ENCODE data around the gene RREB1.
A peak's percentile ranks its signal among the peaks of the same experiment; 100 is the strongest.

Gene RREB1

DNA sequence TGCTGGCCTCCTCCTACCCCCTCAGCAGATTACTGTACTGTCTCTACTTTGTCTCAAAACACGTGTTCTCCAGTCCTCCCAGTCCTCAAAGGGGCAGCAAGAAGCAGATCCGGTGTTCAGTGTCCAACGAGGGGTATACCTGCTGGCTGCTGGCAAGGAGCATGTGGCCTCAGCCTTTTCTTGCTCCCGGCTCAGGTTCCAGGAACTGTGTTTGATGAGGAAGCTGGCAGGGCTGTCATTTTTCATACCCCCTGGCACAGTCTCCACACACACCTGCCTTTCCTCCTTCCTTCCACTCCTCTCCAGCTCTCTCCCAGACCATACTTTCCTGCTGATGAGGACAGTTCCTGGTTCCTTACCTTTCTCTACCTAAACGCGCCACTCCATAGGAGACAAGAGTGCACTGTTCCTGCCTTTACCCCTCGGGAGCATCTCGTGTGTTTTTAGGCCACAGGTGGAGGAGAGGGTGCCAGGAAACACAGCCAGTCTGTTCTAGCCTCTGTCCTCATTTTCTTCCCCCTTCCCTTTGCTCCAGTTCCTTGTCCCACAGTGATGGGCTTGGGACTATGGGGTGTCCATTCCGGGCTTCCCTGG, 128.0 kb downstream of the RREB1 start:
- POLR2A ChIA-PET = no interaction called here
- TF ChIP-seq HDGF (IDR thresholded peaks at IDR 0.05; ENCODE audit: borderline replicate concordance) = no peak
- no peak for DNase-seq (ENCODE audit: extremely low spot score)
- CTCF ChIA-PET = no interaction called here

DNA sequence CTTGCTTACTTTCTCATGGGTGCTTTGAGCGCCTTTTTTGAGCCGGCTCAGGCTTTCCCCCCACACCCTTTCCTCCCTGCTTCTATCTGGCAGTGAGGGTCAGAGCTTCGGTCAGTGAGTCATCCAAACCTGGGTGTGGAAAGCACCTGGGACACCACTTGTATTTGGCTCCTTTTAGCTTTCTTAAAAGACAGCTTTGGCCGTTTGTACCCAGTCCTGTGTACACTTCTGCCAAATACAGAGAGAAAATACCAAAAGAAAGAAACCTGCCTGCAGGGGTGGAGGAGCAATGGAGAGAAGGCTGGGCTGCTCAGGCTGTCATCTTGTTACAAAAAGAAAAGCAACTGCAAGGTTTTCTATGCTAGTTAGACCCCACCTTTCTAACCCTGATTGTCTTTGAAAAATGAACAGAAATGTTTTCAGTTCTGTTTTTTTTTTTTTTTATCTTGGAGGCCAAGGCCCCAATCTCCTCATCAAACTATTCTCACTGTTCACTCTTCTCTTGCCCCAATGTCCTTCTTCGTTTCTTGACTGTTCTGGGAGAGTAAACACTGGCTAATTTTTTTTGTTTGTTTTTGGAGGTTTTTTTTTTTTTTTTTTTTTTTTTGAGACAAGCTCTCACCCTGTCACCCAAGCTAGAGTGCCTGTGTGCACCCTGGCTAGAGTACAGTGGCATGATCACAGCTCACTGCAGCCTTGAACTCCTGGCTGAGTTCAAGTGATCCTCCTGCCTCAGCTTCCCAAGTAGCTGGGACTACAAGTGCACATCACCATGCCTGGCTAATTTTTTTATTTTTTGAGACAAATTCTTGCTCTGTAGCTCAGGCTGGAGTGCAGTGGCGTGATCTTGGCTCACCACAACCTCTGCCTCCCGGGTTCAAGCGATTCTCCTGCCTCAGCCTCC, 128.8 kb downstream of the RREB1 start:
- POLR2A ChIA-PET = no interaction called here
- TF ChIP-seq SP1 (IDR thresholded peaks at IDR 0.05) (no peak), BHLHE40 (IDR thresholded peaks at IDR 0.05; ENCODE audit: borderline replicate concordance) (no peak), HDGF (IDR thresholded peaks at IDR 0.05; ENCODE audit: borderline replicate concordance) (no peak), LEF1 (IDR thresholded peaks at IDR 0.05; ENCODE audit: borderline replicate concordance) (no peak), CTBP1 (IDR thresholded peaks at IDR 0.05; ENCODE audit: borderline replicate concordance) (no peak), FOXK2 (IDR thresholded peaks at IDR 0.05) (no peak), L3MBTL2 (conservative IDR thresholded peaks at IDR 0.05) (no peak), FOXM1 (IDR thresholded peaks at IDR 0.05; ENCODE audit: borderline replicate concordance) (no peak), ARNT (IDR thresholded peaks at IDR 0.05) (no peak), TARDBP (IDR thresholded peaks at IDR 0.05) (no peak), ELF4 (IDR thresholded peaks at IDR 0.05) (no peak), NFRKB (IDR thresholded peaks at IDR 0.05) (no peak), FOXA1 (IDR thresholded peaks at IDR 0.05) (no peak), ZNF384 (IDR thresholded peaks at IDR 0.05) (no peak), SUZ12 (IDR thresholded peaks at IDR 0.05) (no peak)
- TF ChIP-seq, protein P1, sequence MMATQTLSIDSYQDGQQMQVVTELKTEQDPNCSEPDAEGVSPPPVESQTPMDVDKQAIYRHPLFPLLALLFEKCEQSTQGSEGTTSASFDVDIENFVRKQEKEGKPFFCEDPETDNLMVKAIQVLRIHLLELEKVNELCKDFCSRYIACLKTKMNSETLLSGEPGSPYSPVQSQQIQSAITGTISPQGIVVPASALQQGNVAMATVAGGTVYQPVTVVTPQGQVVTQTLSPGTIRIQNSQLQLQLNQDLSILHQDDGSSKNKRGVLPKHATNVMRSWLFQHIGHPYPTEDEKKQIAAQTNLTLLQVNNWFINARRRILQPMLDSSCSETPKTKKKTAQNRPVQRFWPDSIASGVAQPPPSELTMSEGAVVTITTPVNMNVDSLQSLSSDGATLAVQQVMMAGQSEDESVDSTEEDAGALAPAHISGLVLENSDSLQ (IDR thresholded peaks at IDR 0.05) = no peak
- DNase-seq (ENCODE audit: extremely low spot score) = no peak
- CTCF ChIA-PET = no interaction called here

DNA sequence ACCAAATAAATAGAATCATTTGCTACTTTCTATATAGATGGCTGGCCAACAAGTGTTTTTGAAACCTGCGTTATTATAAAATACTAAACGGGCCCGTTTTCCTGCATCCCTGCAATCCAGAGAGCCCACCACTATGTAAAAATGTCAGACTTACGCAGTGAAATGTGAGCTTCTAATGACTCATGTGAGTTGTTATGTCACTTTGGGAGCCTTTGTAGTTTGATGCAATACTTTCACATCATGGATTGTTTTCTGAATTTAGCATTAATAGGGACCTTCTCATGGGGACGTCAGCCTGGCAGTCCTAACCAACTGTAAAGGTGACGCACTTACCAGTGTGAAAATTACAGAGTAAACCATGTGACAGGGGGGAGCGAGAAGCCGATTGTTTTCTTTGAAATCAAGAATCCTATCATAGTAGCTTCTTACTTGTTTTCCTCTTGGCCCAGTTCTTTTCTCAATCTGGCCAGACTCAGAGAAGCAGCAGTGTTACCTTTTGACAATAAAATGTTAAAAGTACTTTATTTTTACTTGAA, 130.0 kb downstream of the RREB1 start:
- no peak for DNase-seq (ENCODE audit: extremely low spot score)
- TF ChIP-seq FOXM1 (IDR thresholded peaks at IDR 0.05; ENCODE audit: borderline replicate concordance) = no peak
- TF ChIP-seq FOXK2 (IDR thresholded peaks at IDR 0.05) = no peak
- TF ChIP-seq SUZ12 (IDR thresholded peaks at IDR 0.05) = no peak
- TF ChIP-seq ARNT (IDR thresholded peaks at IDR 0.05) = no peak
- TF ChIP-seq ELF4 (IDR thresholded peaks at IDR 0.05) = no peak
- ChIA-PET CTCF (interaction anchor here (0.9 to 2.4 kb wide), 4 partner anchors 10 to 541 kb away, joined by 3 to 9 read pairs (median 4); no protein-coding TSS in a partner anchor), POLR2A (no interaction called here)

- TF ChIP-seq CTBP1 (IDR thresholded peaks at IDR 0.05; ENCODE audit: borderline replicate concordance) (no peak), ZNF384 (IDR thresholded peaks at IDR 0.05) (no peak), NFRKB (IDR thresholded peaks at IDR 0.05) (no peak), FOXM1 (IDR thresholded peaks at IDR 0.05; ENCODE audit: borderline replicate concordance) (no peak)
- no peak for DNase-seq (ENCODE audit: extremely low spot score)
- POLR2A ChIA-PET = no interaction called here
- CTCF ChIA-PET = interaction anchor here (0.7 to 2.4 kb wide), 8 partner anchors 9 to 557 kb away, joined by 3 to 9 read pairs (median 4); no protein-coding TSS in a partner anchor
These were observed 130.8 kb downstream of the RREB1 start for GRCh38 chr6:7238526-7238899.

GRCh38 chr6:7238900-7239589, 131.3 kb downstream of the RREB1 start:
- ChIA-PET POLR2A (no interaction called here), CTCF (interaction anchor here (0.7 to 2.4 kb wide), 10 partner anchors 8 to 558 kb away, joined by 3 to 9 read pairs (median 3); no protein-coding TSS in a partner anchor)
- TF ChIP-seq, protein P1 (IDR thresholded peaks at IDR 0.05) = no peak
- TF ChIP-seq CTBP1 (IDR thresholded peaks at IDR 0.05; ENCODE audit: borderline replicate concordance) (no peak), L3MBTL2 (conservative IDR thresholded peaks at IDR 0.05) (peak; percentile 26; the same call in 1 of the 2 replicates), FOXM1 (IDR thresholded peaks at IDR 0.05; ENCODE audit: borderline replicate concordance) (0 out of 2 replicates have a peak, but pooled peaks have one; percentile 2), ELF4 (IDR thresholded peaks at IDR 0.05) (no peak), LEF1 (IDR thresholded peaks at IDR 0.05; ENCODE audit: borderline replicate concordance) (no peak), ARNT (IDR thresholded peaks at IDR 0.05) (0 out of 2 replicates have a peak, but pooled peaks have one; percentile 33)
- peak; percentile 81 for DNase-seq (ENCODE audit: extremely low spot score)

- ChIA-PET CTCF (interaction anchor here (0.7 to 2.4 kb wide), 3 partner anchors 127 to 543 kb away, joined by 3 to 9 read pairs (median 3); no protein-coding TSS in a partner anchor), POLR2A (no interaction called here)
- TF ChIP-seq TARDBP (IDR thresholded peaks at IDR 0.05) (no peak), ARNT (IDR thresholded peaks at IDR 0.05) (no peak), FOXA1 (IDR thresholded peaks at IDR 0.05) (no peak), ELF4 (IDR thresholded peaks at IDR 0.05) (no peak), ZNF384 (IDR thresholded peaks at IDR 0.05) (no peak), BHLHE40 (IDR thresholded peaks at IDR 0.05; ENCODE audit: borderline replicate concordance) (no peak)
- TF ChIP-seq, protein P1 (IDR thresholded peaks at IDR 0.05) = no peak
- no peak for DNase-seq (ENCODE audit: extremely low spot score)
These were observed 131.8 kb downstream of the RREB1 start for GRCh38 chr6:7239590-7239948.
